ENCODE data around the gene DDX49. TPM values are rescaled to one million over a fixed set of nuclear protein-coding genes. Genes with fewer than 3 reads are reported as not detected.
A peak's percentile ranks its signal among the peaks of the same experiment; 100 is the strongest.

Gene DDX49
- polyA plus RNA-seq, 3 donors = 24.0 to 40.3 (median 27.5) TPM

- no peaks in the 10 kb centered on the region for H3K9me3 ChIP-seq (replicated peaks in 1 of 2; ENCODE audit: control insufficient read depth in 1 of 2, insufficient read depth in 1 of 2, low read length in 2 of 2)
- TF ChIP-seq, protein P1, sequence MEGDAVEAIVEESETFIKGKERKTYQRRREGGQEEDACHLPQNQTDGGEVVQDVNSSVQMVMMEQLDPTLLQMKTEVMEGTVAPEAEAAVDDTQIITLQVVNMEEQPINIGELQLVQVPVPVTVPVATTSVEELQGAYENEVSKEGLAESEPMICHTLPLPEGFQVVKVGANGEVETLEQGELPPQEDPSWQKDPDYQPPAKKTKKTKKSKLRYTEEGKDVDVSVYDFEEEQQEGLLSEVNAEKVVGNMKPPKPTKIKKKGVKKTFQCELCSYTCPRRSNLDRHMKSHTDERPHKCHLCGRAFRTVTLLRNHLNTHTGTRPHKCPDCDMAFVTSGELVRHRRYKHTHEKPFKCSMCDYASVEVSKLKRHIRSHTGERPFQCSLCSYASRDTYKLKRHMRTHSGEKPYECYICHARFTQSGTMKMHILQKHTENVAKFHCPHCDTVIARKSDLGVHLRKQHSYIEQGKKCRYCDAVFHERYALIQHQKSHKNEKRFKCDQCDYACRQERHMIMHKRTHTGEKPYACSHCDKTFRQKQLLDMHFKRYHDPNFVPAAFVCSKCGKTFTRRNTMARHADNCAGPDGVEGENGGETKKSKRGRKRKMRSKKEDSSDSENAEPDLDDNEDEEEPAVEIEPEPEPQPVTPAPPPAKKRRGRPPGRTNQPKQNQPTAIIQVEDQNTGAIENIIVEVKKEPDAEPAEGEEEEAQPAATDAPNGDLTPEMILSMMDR (IDR thresholded peaks at IDR 0.05) = no peak
- no peaks in the 10 kb centered on the region for H4K20me1 ChIP-seq (ENCODE audit: insufficient read depth, low read length)
- peak overlapping the region; percentile 74 to 98 (median 87) for H3K27ac Mint-ChIP-seq
- no peaks in the 10 kb centered on the region for H3K79me2 ChIP-seq (ENCODE audit: insufficient read depth, low read length)
- peaks cover 66 to 73% of the 10 kb centered on the region in 2 donors for H3K4me1 ChIP-seq (ENCODE audit: control insufficient read depth in 1 of 2, insufficient read depth in 2 of 2, low read length in 2 of 2)
- H2AFZ ChIP-seq (ENCODE audit: insufficient read depth, low read depth, low read length, poor library complexity, severe bottlenecking) = no peak overlapping the region
- H3K36me3 Mint-ChIP-seq = peaks cover 0 to 2% of the 10 kb centered on the region in 2 donors
- DNase-seq = peak; percentile 60 to 74 (median 70)
- peak overlapping the region; percentile 82 to 97 for H3K27ac ChIP-seq (ENCODE audit: low read depth in 1 of 2, low read length in 2 of 2)
- no peak overlapping the region for H3K4me3 ChIP-seq (replicated peaks in 1 of 3; ENCODE audit: low read depth in 2 of 3, low read length in 3 of 3)
- WGBS (ENCODE audit: insufficient coverage) = 80% methylated on average over 1 of the region's 3 CpGs
- H3K4me3 Mint-ChIP-seq = no peak overlapping the region
- no peaks in the 10 kb centered on the region for H3K36me3 ChIP-seq (replicated peaks in 1 of 2; ENCODE audit: control insufficient read depth in 1 of 2, insufficient read depth in 2 of 2, low read length in 2 of 2)
- intact Hi-C loops (cut with micrococcal nuclease) = no loop called here
- peaks cover 52% of the 10 kb centered on the region for H3K4me1 Mint-ChIP-seq
- H3K27me3 Mint-ChIP-seq (ENCODE audit: low read depth in 3 of 3) = peaks cover 0 to 2% (median 1%) of the 10 kb centered on the region in 3 donors
- H3K9ac ChIP-seq (ENCODE audit: insufficient read depth, low read length, poor library complexity, severe bottlenecking) = peak overlapping the region; percentile 27
- no peak overlapping the region for H3K4me2 ChIP-seq (replicated peaks; ENCODE audit: extremely low read depth, low read length, poor library complexity, severe bottlenecking)
- peaks cover 0 to 4% (median 0%) of the 10 kb centered on the region in 7 donors for H3K9me3 Mint-ChIP-seq
- H3K27me3 ChIP-seq (ENCODE audit: control insufficient read depth in 2 of 2, insufficient read depth in 2 of 2, low read length in 2 of 2) = no peaks in the 10 kb centered on the region
These were observed 55.5 kb downstream of the DDX49 start for GRCh38 chr19:18975011-18975410.

DNA sequence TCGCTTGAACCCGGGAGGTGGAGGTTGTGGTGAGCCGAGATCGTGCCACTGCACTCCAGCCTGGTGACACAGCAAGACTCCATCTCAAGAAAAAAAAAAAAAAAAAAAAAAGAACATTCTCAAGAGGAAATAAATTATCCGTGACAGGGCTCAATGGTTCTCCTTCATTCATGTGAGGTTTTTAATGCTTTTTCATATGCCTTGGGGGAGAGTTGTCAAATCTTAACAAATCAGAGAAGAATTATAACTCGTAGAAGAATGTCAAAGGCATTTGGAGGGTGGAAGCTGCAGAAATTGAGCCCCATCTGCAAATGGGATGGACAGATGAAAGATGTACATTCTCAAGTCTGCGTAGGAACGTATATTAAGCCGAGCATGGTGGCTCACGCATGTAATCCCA is 56.4 kb downstream of the DDX49 start:
- TF ChIP-seq, protein P1 (IDR thresholded peaks at IDR 0.05) = no peak
- H3K4me2 ChIP-seq (replicated peaks; ENCODE audit: extremely low read depth, low read length, poor library complexity, severe bottlenecking) = no peak overlapping the region
- H3K79me2 ChIP-seq (ENCODE audit: insufficient read depth, low read length) = no peaks in the 10 kb centered on the region
- 60% methylated on average over 1 of the region's 10 CpGs for WGBS (ENCODE audit: insufficient coverage)
- H3K36me3 Mint-ChIP-seq = no peaks in the 10 kb centered on the region
- no peaks in the 10 kb centered on the region for H3K9me3 ChIP-seq (replicated peaks in 1 of 2; ENCODE audit: control insufficient read depth in 1 of 2, insufficient read depth in 1 of 2, low read length in 2 of 2)
- no peaks in the 10 kb centered on the region for H4K20me1 ChIP-seq (ENCODE audit: insufficient read depth, low read length)
- H3K9ac ChIP-seq (ENCODE audit: insufficient read depth, low read length, poor library complexity, severe bottlenecking) = no peak overlapping the region
- no peak overlapping the region for H2AFZ ChIP-seq (ENCODE audit: insufficient read depth, low read depth, low read length, poor library complexity, severe bottlenecking)
- no peak for DNase-seq
- peaks cover 0 to 4% (median 0%) of the 10 kb centered on the region in 7 donors for H3K9me3 Mint-ChIP-seq
- H3K27ac ChIP-seq (ENCODE audit: low read depth in 1 of 2, low read length in 2 of 2) = no peak overlapping the region
- intact Hi-C loops (cut with micrococcal nuclease) = loop anchor here in 1 of 2 donors (1.0 kb wide), 1 partner anchor 9 kb away; no protein-coding TSS in a partner anchor
- peaks cover 57 to 64% of the 10 kb centered on the region in 2 donors for H3K4me1 ChIP-seq (ENCODE audit: control insufficient read depth in 1 of 2, insufficient read depth in 2 of 2, low read length in 2 of 2)
- H3K27me3 ChIP-seq (ENCODE audit: control insufficient read depth in 2 of 2, insufficient read depth in 2 of 2, low read length in 2 of 2) = no peaks in the 10 kb centered on the region
- peaks cover 0 to 2% (median 1%) of the 10 kb centered on the region in 3 donors for H3K27me3 Mint-ChIP-seq (ENCODE audit: low read depth in 3 of 3)
- H3K4me1 Mint-ChIP-seq = peaks cover 43% of the 10 kb centered on the region
- H3K27ac Mint-ChIP-seq = peak overlapping the region in 6 of 7 donors; percentile 74 to 98 (median 87)
- H3K36me3 ChIP-seq (replicated peaks in 1 of 2; ENCODE audit: control insufficient read depth in 1 of 2, insufficient read depth in 2 of 2, low read length in 2 of 2) = no peaks in the 10 kb centered on the region
- no peak overlapping the region for H3K4me3 ChIP-seq (replicated peaks in 1 of 3; ENCODE audit: low read depth in 2 of 3, low read length in 3 of 3)
- H3K4me3 Mint-ChIP-seq = no peak overlapping the region

Other genes with a start within 250 kb of the DDX49 start
- gene CRTC1, start 236.0 kb upstream of the DDX49 start, polyA plus RNA-seq = 1 to 10 TPM in 1 of 3 donors, under 1 TPM in 2; 0.28 to 9.2 (median 0.55) TPM
- not detected for gene COMP, start 128.4 kb upstream of the DDX49 start, polyA plus RNA-seq
- 10 to 100 TPM in 1 of 3 donors, 1 to 10 TPM in 2; 2.6 to 43.7 (median 3.2) TPM for gene UPF1, start 87.8 kb upstream of the DDX49 start, polyA plus RNA-seq
- gene CERS1, start 23.6 kb upstream of the DDX49 start, polyA plus RNA-seq = not detected
- gene COPE, start 328 bp upstream of the DDX49 start, polyA plus RNA-seq = 100 to 1,000 TPM; 331 to 345 (median 345) TPM
- 10 to 100 TPM; 45.1 to 88.1 (median 49.4) TPM for gene HOMER3, start 21.5 kb downstream of the DDX49 start, polyA plus RNA-seq
- 100 to 1,000 TPM in 1 of 3 donors, 1 to 10 TPM in 2; 7.6 to 143 (median 8.2) TPM for gene SUGP2, start 113.8 kb downstream of the DDX49 start, polyA plus RNA-seq
- 10 to 100 TPM; 22.3 to 29.6 (median 26.1) TPM for gene ARMC6, start 113.9 kb downstream of the DDX49 start, polyA plus RNA-seq
- gene SLC25A42, start 144.3 kb downstream of the DDX49 start, polyA plus RNA-seq = 1 to 10 TPM in 2 of 3 donors, under 1 TPM in 1; 0.68 to 3.1 (median 1.1) TPM
- gene TMEM161A, start 218.8 kb downstream of the DDX49 start, polyA plus RNA-seq = 10 to 100 TPM; 14.3 to 22.5 (median 15.3) TPM